SK-N-SH (cell line): ENCODE results near the gene TARDBP. TPM values are rescaled to one million over a fixed set of nuclear protein-coding genes. Genes with fewer than 3 reads are reported as not detected.

Experiments
- polyA plus RNA-seq, 3 experiments: library from polyadenylated mRNA; depleted of rRNA; stranded (reverse); fragments of >200 nt; gene quantifications; 2 replicates each; pipeline ENCODE4 v1.2.3, GENCODE V29; 2012

Gene TARDBP
- polyA plus RNA-seq, 1 of the 3 experiments (the other 2 are of a cell fraction), result 207 TPM

Other genes with a start within 250 kb of the TARDBP start
- 0.37 and 0.51 TPM in 2 replicates for gene CASZ1, start 216.0 kb upstream of the TARDBP start, polyA plus RNA-seq (2012; rRNA removed)
- not detected in 2 replicates for gene MASP2, start 34.6 kb downstream of the TARDBP start, polyA plus RNA-seq (2012; rRNA removed)
- gene SRM, start 47.4 kb downstream of the TARDBP start, polyA plus RNA-seq (2012; rRNA removed), result 60.9 and 105 TPM in 2 replicates
- 62.5 and 79.8 TPM in 2 replicates for gene EXOSC10, start 87.2 kb downstream of the TARDBP start, polyA plus RNA-seq (2012; rRNA removed)
- 0.08 and 0.16 TPM in 2 replicates for gene ANGPTL7, start 176.7 kb downstream of the TARDBP start, polyA plus RNA-seq (2012; rRNA removed)
- 20.9 and 26.4 TPM in 2 replicates for gene MTOR, start 249.9 kb downstream of the TARDBP start, polyA plus RNA-seq (2012; rRNA removed)